SW480 (cell line): ENCODE measurements around the gene PPP2R2D.
A peak's percentile ranks its signal among the peaks of the same experiment; 100 is the strongest.

Experiments used
- DNase-seq: peaks from one replicate; pipeline ENCODE4 v3.0.0-alpha.2; 2016; ENCODE audit warnings: low spot score

The PPP2R2D gene

GRCh38 chr10:131900350-131901152 lies at the start of gene PPP2R2D:
PPP2R2D (plus strand) TSS chr10:131901008; CDS start chr10:131901149, 141 bp downstream.
- peak; percentile 91 for DNase-seq

- no peak for DNase-seq
Observed at GRCh38 chr10:131851346-131851745, 49.5 kb upstream of the PPP2R2D start.

- no peak for DNase-seq
Observed at GRCh38 chr10:131852176-131852822, 48.5 kb upstream of the PPP2R2D start.

- DNase-seq: no peak
Observed at GRCh38 chr10:131852823-131853609, 47.8 kb upstream of the PPP2R2D start.

- no peak for DNase-seq
Observed at GRCh38 chr10:131853610-131853964, 47.2 kb upstream of the PPP2R2D start.

- DNase-seq: no peak
Observed at GRCh38 chr10:131854579-131855335, 46.1 kb upstream of the PPP2R2D start.

GRCh38 chr10:131855461-131856401 lies 45.1 kb upstream of the PPP2R2D start:
- no peak for DNase-seq

- no peak for DNase-seq
Observed at GRCh38 chr10:131856441-131857094, 44.2 kb upstream of the PPP2R2D start.

- no peak for DNase-seq
Observed at GRCh38 chr10:131857156-131858117, 43.4 kb upstream of the PPP2R2D start.

GRCh38 chr10:131858118-131858515 lies 42.7 kb upstream of the PPP2R2D start:
- no peak for DNase-seq

- DNase-seq: no peak
Observed at GRCh38 chr10:131858583-131859340, 42.0 kb upstream of the PPP2R2D start.

GRCh38 chr10:131859341-131860020 lies 41.3 kb upstream of the PPP2R2D start:
- no peak for DNase-seq

GRCh38 chr10:131860311-131860710 lies 40.5 kb upstream of the PPP2R2D start:
- DNase-seq: no peak

- DNase-seq: no peak
Observed at GRCh38 chr10:131860806-131861440, 39.9 kb upstream of the PPP2R2D start.

GRCh38 chr10:131862548-131862947 lies 38.3 kb upstream of the PPP2R2D start:
- DNase-seq: no peak

GRCh38 chr10:131865223-131865917 lies 35.4 kb upstream of the PPP2R2D start:
- no peak for DNase-seq

GRCh38 chr10:131866673-131867072 lies 34.1 kb upstream of the PPP2R2D start:
- no peak for DNase-seq
